HG02884 (cell line): ENCODE results near the gene AK8.

Experiments used
- ATAC-seq: cut with Tn5 transposase; IDR thresholded peaks from one replicate; pipeline ENCODE4 v1.9.1; 2021; ENCODE audit warnings: mild to moderate bottlenecking, moderate library complexity; ENCODE audit not compliant: unreplicated experiment

Gene AK8

GRCh38 chr9:132745756-132746709 is 132.1 kb downstream of the AK8 start:
- ATAC-seq, result no peak

GRCh38 chr9:132744881-132745755 is 133.0 kb downstream of the AK8 start:
- ATAC-seq, result no peak

- ATAC-seq, result no peak
These were observed 134.1 kb downstream of the AK8 start for GRCh38 chr9:132743931-132744479.

GRCh38 chr9:132742821-132743311 is 135.2 kb downstream of the AK8 start:
- no peak for ATAC-seq

GRCh38 chr9:132740526-132741309 is 137.4 kb downstream of the AK8 start:
- no peak for ATAC-seq

GRCh38 chr9:132739710-132740310 is 138.3 kb downstream of the AK8 start:
- ATAC-seq, result no peak

GRCh38 chr9:132733260-132733815 is 144.7 kb downstream of the AK8 start:
- ATAC-seq, result no peak

GRCh38 chr9:132732326-132733259 is 145.5 kb downstream of the AK8 start:
- no peak for ATAC-seq

- ATAC-seq, result no peak
These were observed 146.9 kb downstream of the AK8 start for GRCh38 chr9:132731230-132731629.

GRCh38 chr9:132730054-132731033 is 147.7 kb downstream of the AK8 start:
- ATAC-seq, result no peak

GRCh38 chr9:132729235-132729890 is 148.7 kb downstream of the AK8 start:
- ATAC-seq, result no peak

GRCh38 chr9:132728497-132728896 is 149.6 kb downstream of the AK8 start:
- no peak for ATAC-seq

GRCh38 chr9:132728071-132728470 is 150.0 kb downstream of the AK8 start:
- ATAC-seq, result no peak

- ATAC-seq, result no peak
These were observed 151.4 kb downstream of the AK8 start for GRCh38 chr9:132726576-132727130.

- ATAC-seq, result no peak
These were observed 152.8 kb downstream of the AK8 start for GRCh38 chr9:132725306-132725705.

- no peak for ATAC-seq
These were observed 154.3 kb downstream of the AK8 start for GRCh38 chr9:132723809-132724208.
